HepG2 (cell line): ENCODE measurements around the gene MAP3K3. TPM values are rescaled to one million over a fixed set of nuclear protein-coding genes. Genes with fewer than 3 reads are reported as not detected.
A peak's percentile ranks its signal among the peaks of the same experiment; 100 is the strongest.

Experiments used
- CBX1 ChIP-seq: IDR thresholded peaks from one replicate; pipeline ENCODE4 v1.6.1; 2016; ENCODE audit warnings: antibody characterized with exemption, low read depth
- FOXK2 ChIP-seq: fragments of 450-650 bp; IDR thresholded peaks from 2 replicates; pipeline ENCODE4 v1.6.1; 2016
- GTF2F1 ChIP-seq: fragments of 150-350 bp; IDR thresholded peaks from 2 replicates; pipeline ENCODE4 v1.6.1; 2014; ENCODE audit warnings: low read length
- HIVEP1 ChIP-seq: sonication (generic); formaldehyde crosslinking; IDR thresholded peaks from 2 replicates; pipeline ENCODE4 v1.4.0; 2020; ENCODE audit warnings: mild to moderate bottlenecking, missing genetic modification reagents
- KDM1A ChIP-seq: IDR thresholded peaks from 2 replicates; pipeline ENCODE4 v1.6.1; 2016; ENCODE audit warnings: missing compliant biosample characterization
- KDM5A ChIP-seq: fragments of 200-600 bp; sonication (generic); IDR thresholded peaks from 2 replicates; pipeline ENCODE4 v1.7.0; 2018; ENCODE audit warnings: antibody characterized with exemption, mild to moderate bottlenecking, low read length, borderline replicate concordance
- KLF15 ChIP-seq: sonication (generic); formaldehyde crosslinking; IDR thresholded peaks from 2 replicates; pipeline ENCODE4 v1.8.1; 2023; ENCODE audit warnings: borderline replicate concordance, mild to moderate bottlenecking, inconsistent platforms, missing genetic modification reagents, mixed read lengths
- KLF9 ChIP-seq: IDR thresholded peaks from 2 replicates; pipeline ENCODE4 v1.6.1; 2016; ENCODE audit warnings: low read depth
- MAZ ChIP-seq, 2 experiments: sonication (generic) in 1 of 2; formaldehyde crosslinking in 1 of 2; IDR thresholded peaks; 2 replicates each; pipeline versions ENCODE4 v1.5.0 to v1.6.1; 2012 to 2020; ENCODE audit warnings: low read depth in 2 of 2, mild to moderate bottlenecking in 2 of 2, borderline replicate concordance in 1 of 2, improper control_type of control experiment in 1 of 2, low read length in 1 of 2, missing genetic modification reagents in 1 of 2, moderate library complexity in 1 of 2
- NFE2 ChIP-seq: sonication (generic); formaldehyde crosslinking; IDR thresholded peaks from 2 replicates; pipeline ENCODE4 v1.4.0; 2020; ENCODE audit warnings: missing genetic modification reagents
- NR2F2 ChIP-seq: IDR thresholded peaks from 2 replicates; pipeline ENCODE4 v1.6.1; 2012; ENCODE audit warnings: low read depth, inconsistent platforms, borderline replicate concordance
- RFX5 ChIP-seq: IDR thresholded peaks from 2 replicates; pipeline ENCODE4 v1.6.1; 2011; ENCODE audit warnings: low read depth, low read length, improper control_type of control experiment
- SMARCC2 ChIP-seq: fragments of 450-650 bp; IDR thresholded peaks from 2 replicates; pipeline ENCODE4 v1.6.1; 2017; ENCODE audit warnings: antibody characterized with exemption, mild to moderate bottlenecking
- ZBTB33 ChIP-seq: sonication (generic); formaldehyde crosslinking; IDR thresholded peaks from 2 replicates; pipeline ENCODE4 v1.4.0; 2020; ENCODE audit warnings: missing genetic modification reagents
- ZBTB38 ChIP-seq: sonication (generic); formaldehyde crosslinking; IDR thresholded peaks from 2 replicates; pipeline ENCODE4 v1.5.1; 2020; ENCODE audit warnings: mild to moderate bottlenecking, missing genetic modification reagents
- ZFP1 ChIP-seq: IDR thresholded peaks from 2 replicates; pipeline ENCODE4 v1.6.1; 2016
- ZNF225 ChIP-seq: sonication (generic); formaldehyde crosslinking; IDR thresholded peaks from 2 replicates; pipeline ENCODE4 v1.4.0; 2020; ENCODE audit warnings: mild to moderate bottlenecking, missing genetic modification reagents
- ZNF253 ChIP-seq: sonication (generic); formaldehyde crosslinking; IDR thresholded peaks from 2 replicates; pipeline ENCODE4 v1.8.0; 2022; ENCODE audit warnings: mild to moderate bottlenecking, missing genetic modification reagents, borderline replicate concordance
- ZNF275 ChIP-seq: sonication (generic); formaldehyde crosslinking; IDR thresholded peaks from 2 replicates; pipeline ENCODE4 v1.8.0; 2022; ENCODE audit warnings: missing genetic modification reagents, mild to moderate bottlenecking, inconsistent platforms, borderline replicate concordance
- ZNF430 ChIP-seq: sonication (generic); formaldehyde crosslinking; IDR thresholded peaks from 2 replicates; pipeline ENCODE4 v1.9.0; 2021; ENCODE audit warnings: mild to moderate bottlenecking, missing genetic modification reagents
- ZNF44 ChIP-seq: sonication (generic); formaldehyde crosslinking; IDR thresholded peaks from 2 replicates; pipeline ENCODE4 v1.5.1; 2020; ENCODE audit warnings: mild to moderate bottlenecking, missing genetic modification reagents
- ZNF510 ChIP-seq: sonication (generic); formaldehyde crosslinking; IDR thresholded peaks from 2 replicates; pipeline ENCODE4 v1.4.0; 2020; ENCODE audit warnings: low read depth, mild to moderate bottlenecking, missing genetic modification reagents
- ZNF543 ChIP-seq: sonication (generic); formaldehyde crosslinking; IDR thresholded peaks from 2 replicates; pipeline ENCODE4 v1.4.0; 2020; ENCODE audit warnings: mild to moderate bottlenecking, missing genetic modification reagents
- ZNF589 ChIP-seq: sonication (generic); formaldehyde crosslinking; conservative IDR thresholded peaks from 2 replicates; pipeline ENCODE4 v1.8.0; 2022; ENCODE audit warnings: mild to moderate bottlenecking, moderate library complexity, missing genetic modification reagents
- ZNF724P ChIP-seq: sonication (generic); formaldehyde crosslinking; IDR thresholded peaks from 2 replicates; pipeline ENCODE4 v1.8.0; 2022; ENCODE audit warnings: missing genetic modification reagents, borderline replicate concordance
- polyA plus RNA-seq, 8 experiments: library from polyadenylated mRNA; depleted of rRNA in 3 of 8; stranded (reverse) in 7 of 8; unstranded in 1 of 8; fragments of >200 nt; fragmentation: Illumina TruSeq in 4 of 8; extraction: Trizol in 4 of 8; gene quantifications; 2 replicates each; pipeline versions ENCODE4 v1.2.1 to v1.2.3, GENCODE V29; 2011 to 2016; ENCODE audit warnings: low read depth in 4 of 8, missing spikeins in 1 of 8, mixed read lengths in 1 of 8; ENCODE audit not compliant: insufficient read depth in 1 of 8
- total RNA-seq, 5 experiments: library from RNA; depleted of rRNA; stranded (reverse); fragments of >200 nt; fragmentation: Illumina TruSeq; extraction: Trizol; gene quantifications; 2 replicates each; pipeline ENCODE4 v1.2.3, GENCODE V29; 2016; ENCODE audit warnings: low read depth in 1 of 5

The MAP3K3 gene
- total and polyA plus RNA-seq, 2 of the 13 experiments (the other 11 are each of a cell fraction or from before 2014, with no cell fraction given): 17.7 to 21.8 TPM

- TF ChIP-seq SMARCC2: no peak
- 0 out of 2 replicates have a peak, but pooled peaks have one; percentile 65 for TF ChIP-seq KLF9 (CRISPR knock-in tag)
- TF ChIP-seq NR2F2: peak; percentile 39; the same call in 1 of the 2 replicates
- no peak for TF ChIP-seq NFE2 (CRISPR knock-in tag)
- no peak for TF ChIP-seq ZNF44 (CRISPR knock-in tag)
- peak; percentile 71 for TF ChIP-seq CBX1
- TF ChIP-seq ZNF225 (CRISPR knock-in tag): no peak
- TF ChIP-seq KDM1A: peak; percentile 71; the same call in 1 of the 2 replicates
- TF ChIP-seq ZNF589 (CRISPR knock-in tag): 0 out of 2 replicates have a peak, but pooled peaks have one; percentile 64
- TF ChIP-seq ZNF724P (CRISPR knock-in tag): peak; percentile 91; the same call in 1 of the 2 replicates
- TF ChIP-seq ZNF430: peak; percentile 90; the same call in 1 of the 2 replicates
- TF ChIP-seq ZFP1 (CRISPR knock-in tag): peak; percentile 43
- TF ChIP-seq KLF15 (CRISPR knock-in tag): no peak
- TF ChIP-seq MAZ (IDR thresholded peaks at IDR 0.05; ENCODE audit: borderline replicate concordance, low read depth, low read length): peak; percentile 95
- peak; percentile 97 for TF ChIP-seq MAZ (CRISPR knock-in tag; IDR thresholded peaks at IDR 0.05; ENCODE audit: low read depth)
- TF ChIP-seq ZNF253 (CRISPR knock-in tag): peak; percentile 23; the same call in 1 of the 2 replicates
- 0 out of 2 replicates have a peak, but pooled peaks have one; percentile 11 for TF ChIP-seq ZBTB33 (CRISPR knock-in tag)
- peak; percentile 86 for TF ChIP-seq ZBTB38 (CRISPR knock-in tag)
- TF ChIP-seq KDM5A: peak; percentile 68; the same call in 1 of the 2 replicates
- peak; percentile 73; the same call in 1 of the 2 replicates for TF ChIP-seq HIVEP1 (CRISPR knock-in tag)
- no peak for TF ChIP-seq RFX5
- TF ChIP-seq ZNF510 (CRISPR knock-in tag): peak; percentile 73
- peak; percentile 77 for TF ChIP-seq ZNF543 (CRISPR knock-in tag)
- peak; percentile 94; the same call in 1 of the 2 replicates for TF ChIP-seq ZNF275 (CRISPR knock-in tag)
- TF ChIP-seq FOXK2: no peak
- no peak for TF ChIP-seq GTF2F1
Observed at GRCh38 chr17:63741408-63742173, 119.4 kb downstream of the MAP3K3 start, which contains the start of gene STRADA (continued).
